Keratinocyte (primary cell): ENCODE data around the gene SCUBE1. TPM values are rescaled to one million over a fixed set of nuclear protein-coding genes. Genes with fewer than 3 reads are reported as not detected.

Experiments used
- DNase-seq: peaks from one replicate; pipeline ENCODE4 v3.0.0-alpha.2; 2011; ENCODE audit warnings: low read depth, missing footprints, low spot score
- FAIRE-seq: peaks from 2 replicates; lab custom pipeline; 2011; peaks lifted over from hg19 to GRCh38; lab: Jason Lieb, UNC
- H2AFZ ChIP-seq: 2 replicates; pipeline ENCODE4 v1.6.0; 2012; ENCODE audit warnings: low read length, control low read depth, inconsistent platforms; ENCODE audit not compliant: control insufficient read depth
- H3K27ac ChIP-seq: 2 replicates; pipeline ENCODE4 v1.5.1; 2011; ENCODE audit warnings: low read length; ENCODE audit not compliant: control insufficient read depth, insufficient read depth
- H3K27me3 ChIP-seq: 3 replicates; pipeline ENCODE4 v1.6.0; 2011; ENCODE audit warnings: low read length; ENCODE audit not compliant: control insufficient read depth, insufficient read depth; ENCODE audit errors: extremely low read depth
- H3K36me3 ChIP-seq, 2 experiments: 2 replicates in 1 of 2; 3 replicates in 1 of 2; pipeline ENCODE4 v1.5.1; 2011; ENCODE audit warnings: low read length in 2 of 2, mild to moderate bottlenecking in 1 of 2; ENCODE audit not compliant: control insufficient read depth in 2 of 2, insufficient read depth in 2 of 2; ENCODE audit errors: extremely low read depth in 1 of 2
- H3K4me1 ChIP-seq: 3 replicates; pipeline ENCODE4 v1.5.1; 2011; ENCODE audit warnings: low read length; ENCODE audit not compliant: control insufficient read depth, insufficient read depth; ENCODE audit errors: extremely low read depth
- H3K4me2 ChIP-seq: 3 replicates; pipeline ENCODE4 v1.6.0; 2011; ENCODE audit warnings: low read depth, low read length; ENCODE audit not compliant: control insufficient read depth, insufficient read depth; ENCODE audit errors: extremely low read depth
- H3K4me3 ChIP-seq, 3 experiments: fragments of 200-600 bp in 1 of 3; sonication (generic) in 1 of 3; 2 replicates in 2 of 3; 3 replicates in 1 of 3; pipeline ENCODE4 v1.5.1; 2011 to 2016; ENCODE audit warnings: low read length in 3 of 3, mild to moderate bottlenecking in 3 of 3, control low read depth in 2 of 3, inconsistent platforms in 1 of 3, low read depth in 1 of 3, mixed read lengths in 1 of 3, mixed run types in 1 of 3, moderate library complexity in 1 of 3; ENCODE audit not compliant: control insufficient read depth in 2 of 3, insufficient read depth in 2 of 3; ENCODE audit errors: extremely low read depth in 1 of 3
- H3K79me2 ChIP-seq: 2 replicates; pipeline ENCODE4 v1.6.0; 2012; ENCODE audit warnings: low read length; ENCODE audit not compliant: control insufficient read depth, insufficient read depth
- H3K9ac ChIP-seq: 3 replicates; pipeline ENCODE4 v1.6.0; 2011; ENCODE audit warnings: low read length; ENCODE audit not compliant: control insufficient read depth, insufficient read depth; ENCODE audit errors: extremely low read depth
- H3K9me1 ChIP-seq: 3 replicates; pipeline ENCODE4 v1.6.0; 2011; ENCODE audit warnings: low read length; ENCODE audit not compliant: control insufficient read depth, insufficient read depth; ENCODE audit errors: extremely low read depth
- H3K9me3 ChIP-seq: 2 replicates; pipeline ENCODE4 v1.5.1; 2012; ENCODE audit warnings: low read depth, low read length; ENCODE audit not compliant: control insufficient read depth
- H4K20me1 ChIP-seq: 3 replicates; pipeline ENCODE4 v1.6.0; 2011; ENCODE audit warnings: low read length; ENCODE audit not compliant: control insufficient read depth, insufficient read depth; ENCODE audit errors: extremely low read depth
- CTCF ChIP-seq, 3 experiments: IDR thresholded peaks in 1 of 3; conservative IDR thresholded peaks in 1 of 3; optimal IDR thresholded peaks in 1 of 3; 2 replicates in 2 of 3; 3 replicates in 1 of 3; pipeline versions ENCODE3 to v1.5.1; 2011; ENCODE audit warnings: low read length in 3 of 3, mild to moderate bottlenecking in 3 of 3, moderate library complexity in 2 of 3, control low read depth in 1 of 3, inconsistent platforms in 1 of 3; ENCODE audit not compliant: insufficient read depth in 2 of 3; ENCODE audit errors: extremely low read depth in 1 of 3
- EZH2 ChIP-seq: IDR thresholded peaks from one replicate; pipeline ENCODE4 v1.6.1; 2012; ENCODE audit warnings: inconsistent platforms, mild to moderate bottlenecking, low read length, moderate library complexity
- dilution Hi-C: fragments of 300-500 bp; cut with MboI; formaldehyde crosslinking; loops from one replicate; pipeline ENCODE4 v1.7.0; 2020; ENCODE audit warnings: low sequenced_read_pairs; ENCODE audit not compliant: extremely low pct_ligation_motif_present
- polyA plus RNA-seq, 5 experiments: library from polyadenylated mRNA; depleted of rRNA in 3 of 5; stranded (reverse) in 3 of 5; stranded (forward) in 1 of 5; unstranded in 1 of 5; fragments of >200 nt; gene quantifications; 1 replicate in 1 of 5; 2 replicates in 3 of 5; 3 replicates in 1 of 5; pipeline versions ENCODE4 v1.2.1 to v1.2.3, GENCODE V29; 2011 to 2012; ENCODE audit warnings: missing spikeins in 2 of 5, low read depth in 1 of 5, low replicate concordance in 1 of 5

SCUBE1 gene
- polyA plus RNA-seq, 1 donor (not counting 4 experiments of a cell fraction or from before 2014, with no cell fraction given) = not detected

- H3K27ac ChIP-seq = no peak overlapping the region
- no peaks in the 10 kb centered on the region for H3K9me3 ChIP-seq
- H3K9ac ChIP-seq = no peak overlapping the region
- no peaks in the 10 kb centered on the region for H4K20me1 ChIP-seq
- dilution Hi-C loops = no loop called here
- no peaks in the 10 kb centered on the region for H3K9me1 ChIP-seq
- TF ChIP-seq CTCF (optimal IDR thresholded peaks at IDR 0.05 in 1 of 3, IDR thresholded peaks at IDR 0.05 in 1 of 3, conservative IDR thresholded peaks at IDR 0.05 in 1 of 3; ENCODE audit: extremely low read depth in 1 of 3, insufficient read depth in 2 of 3, low read length in 3 of 3) = no peak
- no peak for TF ChIP-seq EZH2
- no peak for FAIRE-seq
- no peak overlapping the region for H3K4me3 ChIP-seq
- H3K4me1 ChIP-seq = no peaks in the 10 kb centered on the region
- H2AFZ ChIP-seq = no peak overlapping the region
- no peak for DNase-seq
- peaks cover 14% of the 10 kb centered on the region for H3K27me3 ChIP-seq
- no peaks in the 10 kb centered on the region for H3K79me2 ChIP-seq
- H3K4me2 ChIP-seq = no peak overlapping the region
- H3K36me3 ChIP-seq = no peaks in the 10 kb centered on the region
Observed at GRCh38 chr22:43199541-43199940, 143.6 kb downstream of the SCUBE1 start.

GRCh38 chr22:43198936-43199335 is 144.2 kb downstream of the SCUBE1 start:
- Histone ChIP-seq H4K20me1 (no peaks in the 10 kb centered on the region), H3K9me3 (no peaks in the 10 kb centered on the region), H3K4me1 (no peaks in the 10 kb centered on the region), H3K36me3 (no peaks in the 10 kb centered on the region), H3K79me2 (no peaks in the 10 kb centered on the region), H3K9ac (no peak overlapping the region), H3K9me1 (no peaks in the 10 kb centered on the region), H3K27me3 (peaks cover 14% of the 10 kb centered on the region), H3K27ac (no peak overlapping the region), H2AFZ (no peak overlapping the region), H3K4me2 (no peak overlapping the region), H3K4me3 (no peak overlapping the region)
- DNase-seq = no peak
- dilution Hi-C loops = no loop called here
- no peak for FAIRE-seq
- no peak for TF ChIP-seq CTCF (optimal IDR thresholded peaks at IDR 0.05 in 1 of 3, IDR thresholded peaks at IDR 0.05 in 1 of 3, conservative IDR thresholded peaks at IDR 0.05 in 1 of 3; ENCODE audit: extremely low read depth in 1 of 3, insufficient read depth in 2 of 3, low read length in 3 of 3)
- no peak for TF ChIP-seq EZH2
